Endothelial cell of umbilical vein (primary cell): ENCODE measurements around the gene HMBS. TPM values are rescaled to one million over a fixed set of nuclear protein-coding genes. Genes with fewer than 3 reads are reported as not detected.

Experiments
- BruUV-seq: library from RNA; stranded (reverse); fragments of 400-500 nt; replicated peaks from 2 replicates; lab custom pipeline; 2021; lab: Mats Ljungman, UMichigan
- CTCF ChIA-PET: fragments of 300-600, 350-600 bp; sonication (Branson Sonifier 250); formaldehyde crosslinking; loops from one replicate; lab custom pipeline; 2021; ENCODE audit warnings: antibody characterized with exemption, inconsistent platforms; lab: Charles Lee
- POLR2A ChIA-PET: fragments of 300-600, 350-600 bp; sonication (Branson Sonifier 250); formaldehyde crosslinking; loops from one replicate; lab custom pipeline; 2021; ENCODE audit warnings: antibody characterized with exemption, inconsistent platforms; lab: Charles Lee
- DNase-seq: peaks from one replicate; pipeline ENCODE4 v3.0.0-alpha.2; 2011; ENCODE audit warnings: low read depth, low spot score
- FAIRE-seq: peaks from 2 replicates; lab custom pipeline; 2011; peaks lifted over from hg19 to GRCh38; lab: Jason Lieb, UNC
- H2AFZ ChIP-seq: 2 replicates; pipeline ENCODE4 v1.6.0; 2012; ENCODE audit warnings: low read depth, low read length, control low read depth, inconsistent platforms
- H3K27ac ChIP-seq: 2 replicates; pipeline ENCODE4 v1.5.1; 2011; ENCODE audit warnings: low read depth, mild to moderate bottlenecking, control low read depth, low read length, moderate library complexity; ENCODE audit not compliant: insufficient read depth
- H3K27me3 ChIP-seq, 2 experiments: 2 replicates each; pipeline versions ENCODE4 v1.6.0 to v1.6.1; 2011; ENCODE audit warnings: low read length in 2 of 2, mixed read lengths in 1 of 2; ENCODE audit not compliant: control insufficient read depth in 2 of 2, insufficient read depth in 2 of 2
- H3K36me3 ChIP-seq, 2 experiments: 2 replicates in 1 of 2; 3 replicates in 1 of 2; pipeline ENCODE4 v1.5.1; 2011; ENCODE audit warnings: low read length in 2 of 2, mild to moderate bottlenecking in 1 of 2, moderate library complexity in 1 of 2; ENCODE audit not compliant: control insufficient read depth in 2 of 2, insufficient read depth in 2 of 2; ENCODE audit errors: extremely low read depth in 1 of 2
- H3K4me1 ChIP-seq: 3 replicates; pipeline ENCODE4 v1.5.1; 2011; ENCODE audit warnings: mild to moderate bottlenecking, low read length; ENCODE audit not compliant: control insufficient read depth, insufficient read depth; ENCODE audit errors: extremely low read depth
- H3K4me2 ChIP-seq: 2 replicates; pipeline ENCODE4 v1.6.1; 2011; ENCODE audit warnings: low read length, control low read depth, mixed read lengths; ENCODE audit not compliant: insufficient read depth
- H3K4me3 ChIP-seq, 3 experiments: fragments of 200-600 bp in 1 of 3; sonication (generic), shearing (Covaris generic) in 1 of 3; replicated peaks in 1 of 3; 2 replicates each; pipeline ENCODE4 v1.5.1; 2011 to 2016; ENCODE audit warnings: control low read depth in 3 of 3, low read length in 3 of 3, mild to moderate bottlenecking in 2 of 3, inconsistent platforms in 1 of 3, low read depth in 1 of 3, moderate library complexity in 1 of 3; ENCODE audit not compliant: insufficient read depth in 1 of 3
- H3K79me2 ChIP-seq: 2 replicates; pipeline ENCODE4 v1.6.0; 2012; ENCODE audit warnings: low read length, inconsistent platforms; ENCODE audit not compliant: control insufficient read depth, insufficient read depth
- H3K9ac ChIP-seq: replicated peaks from 2 replicates; pipeline ENCODE3; 2011; ENCODE audit warnings: low read length, control low read depth; ENCODE audit not compliant: insufficient read depth; ENCODE audit errors: extremely low read depth
- H3K9me1 ChIP-seq: replicated peaks from 3 replicates; pipeline ENCODE4 v1.6.0; 2011; ENCODE audit warnings: mild to moderate bottlenecking, low read length; ENCODE audit not compliant: control insufficient read depth, insufficient read depth; ENCODE audit errors: extremely low read depth
- H3K9me3 ChIP-seq: replicated peaks from 2 replicates; pipeline ENCODE4 v1.5.1; 2012; ENCODE audit warnings: low read length, inconsistent platforms; ENCODE audit not compliant: control insufficient read depth, insufficient read depth
- H4K20me1 ChIP-seq: replicated peaks from 2 replicates; pipeline ENCODE3; 2011; ENCODE audit warnings: mild to moderate bottlenecking, low read length; ENCODE audit not compliant: control insufficient read depth, insufficient read depth; ENCODE audit errors: extremely low read depth
- GATA2 ChIP-seq: IDR thresholded peaks from 2 replicates; pipeline ENCODE4 v1.7.0; 2011; ENCODE audit warnings: low read depth, mild to moderate bottlenecking, moderate library complexity, mixed read lengths, low read length; ENCODE audit not compliant: insufficient read length, insufficient read depth
- JUN ChIP-seq: IDR thresholded peaks from 2 replicates; pipeline ENCODE4 v1.6.1; 2011; ENCODE audit warnings: borderline replicate concordance, low read depth; ENCODE audit not compliant: insufficient read length, insufficient read depth
- POLR2A ChIP-seq: IDR thresholded peaks from 2 replicates; pipeline ENCODE4 v1.6.1; 2012; ENCODE audit warnings: low read depth, mild to moderate bottlenecking, control low read depth, low read length
- POLR2AphosphoS5 ChIP-seq: IDR thresholded peaks from 2 replicates; pipeline ENCODE4 v1.6.1; 2012; ENCODE audit warnings: low read depth, mild to moderate bottlenecking, control low read depth, low read length, moderate library complexity; ENCODE audit not compliant: insufficient read depth
- dilution Hi-C: fragments of 300-500 bp; cut with MboI; formaldehyde crosslinking; loops from one replicate; pipeline ENCODE4 v1.15.0; 2019; ENCODE audit warnings: low sequenced_read_pairs; ENCODE audit not compliant: extremely low pct_ligation_motif_present
- intact Hi-C: fragments of 100-400 bp; cut with micrococcal nuclease; formaldehyde crosslinking; loops from one replicate; pipeline ENCODE4 v1.10.0; 2022
- polyA plus RNA-seq, 4 experiments: library from polyadenylated mRNA; depleted of rRNA in 3 of 4; stranded (reverse) in 3 of 4; unstranded in 1 of 4; fragments of >200 nt; gene quantifications; 2 replicates each; pipeline versions ENCODE4 v1.2.1 to v1.2.3, GENCODE V29; 2011 to 2012; ENCODE audit warnings: missing spikeins in 1 of 4
- total RNA-seq: library from RNA; stranded (reverse); gene quantifications from 2 replicates; pipeline ENCODE4 v1.2.3, GENCODE V29; 2021
- TF ChIP-seq, protein P1 (sequence below): IDR thresholded peaks from 2 replicates; pipeline ENCODE4 v1.6.1; 2011; ENCODE audit not compliant: insufficient read depth, insufficient read length

Gene HMBS
- total and polyA plus RNA-seq, 2 donors (not counting 3 experiments of a cell fraction or from before 2014, with no cell fraction given): 13.5 to 24.8 TPM

DNA sequence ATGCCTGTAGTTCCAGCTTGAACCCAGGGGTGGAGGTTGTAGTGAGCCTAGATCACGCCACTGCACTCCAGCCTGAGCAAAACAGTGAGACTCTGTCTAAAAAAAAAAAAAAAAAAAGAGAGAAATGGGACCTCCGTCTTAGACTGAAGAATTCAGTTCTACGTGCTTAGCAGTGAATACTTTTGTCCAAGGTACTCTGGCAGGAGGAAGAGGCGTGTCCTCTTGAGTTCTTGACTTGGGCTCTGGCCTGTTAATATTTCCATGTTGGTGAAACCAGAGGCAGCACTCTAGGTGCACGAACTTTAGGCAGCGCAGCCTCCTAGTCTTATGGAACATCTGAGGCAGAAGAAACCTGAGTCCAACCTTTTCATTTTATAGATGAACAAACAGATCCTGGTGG, 2.4 kb downstream of the HMBS start:
- intact Hi-C loops: loop anchor here (5.0 kb wide), 1 partner anchor 175 kb away; no protein-coding TSS in a partner anchor
- TF ChIP-seq POLR2A (no peak), POLR2AphosphoS5 (no peak)
- no TSS peak for BruUV-seq
- Histone ChIP-seq H3K4me3 (no peak overlapping the region), H3K4me2 (no peak overlapping the region), H3K9me3 (no peaks in the 10 kb centered on the region), H3K4me1 (peaks cover 12% of the 10 kb centered on the region), H3K9ac (no peak overlapping the region), H4K20me1 (no peaks in the 10 kb centered on the region), H3K79me2 (peaks cover 7% of the 10 kb centered on the region), H3K9me1 (no peaks in the 10 kb centered on the region), H3K36me3 (peaks cover 0 to 2% of the 10 kb centered on the region in 2 experiments), H3K27ac (no peak overlapping the region), H2AFZ (no peak overlapping the region), H3K27me3 (no peaks in the 10 kb centered on the region)
- dilution Hi-C loops: no loop called here
- DNase-seq (no peak), FAIRE-seq (no peak)
- ChIA-PET CTCF (interaction anchor here (1.8 to 3.6 kb wide), 3 partner anchors 8 to 19 kb away, joined by 6 to 16 read pairs (median 13); partner anchors contain the start of gene VPS11), POLR2A (no interaction called here)

DNA sequence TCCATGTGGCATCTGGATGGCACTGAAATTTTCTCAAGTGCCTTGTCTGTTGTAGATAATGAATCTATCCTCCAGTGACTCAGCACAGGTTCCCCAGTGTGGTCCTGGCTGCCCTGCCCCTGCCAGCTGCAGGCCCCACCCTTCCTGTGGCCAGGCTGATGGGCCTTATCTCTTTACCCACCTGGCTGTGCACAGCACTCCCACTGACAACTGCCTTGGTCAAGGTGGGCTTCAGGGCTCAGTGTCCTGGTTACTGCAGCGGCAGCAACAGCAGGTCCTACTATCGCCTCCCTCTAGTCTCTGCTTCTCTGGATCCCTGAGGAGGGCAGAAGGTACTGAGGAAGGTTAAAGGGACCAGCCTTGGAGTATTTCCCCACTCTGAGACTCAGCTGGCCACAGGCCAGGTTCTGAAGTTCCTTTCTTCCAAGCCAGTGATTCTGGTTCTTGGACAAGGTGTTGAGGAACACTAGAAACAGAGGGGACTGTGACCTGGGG, 3.1 kb downstream of the HMBS start:
- Histone ChIP-seq H3K36me3 (no peaks in the 10 kb centered on the region), H2AFZ (no peak overlapping the region), H3K27me3 (no peaks in the 10 kb centered on the region), H3K4me2 (no peak overlapping the region), H3K9me1 (no peaks in the 10 kb centered on the region), H3K79me2 (peaks cover 14% of the 10 kb centered on the region), H3K4me1 (peaks cover 19% of the 10 kb centered on the region), H3K27ac (no peak overlapping the region), H4K20me1 (no peaks in the 10 kb centered on the region), H3K9ac (no peak overlapping the region), H3K9me3 (no peaks in the 10 kb centered on the region), H3K4me3 (no peak overlapping the region)
- POLR2A ChIA-PET: no interaction called here
- TF ChIP-seq, protein P1, sequence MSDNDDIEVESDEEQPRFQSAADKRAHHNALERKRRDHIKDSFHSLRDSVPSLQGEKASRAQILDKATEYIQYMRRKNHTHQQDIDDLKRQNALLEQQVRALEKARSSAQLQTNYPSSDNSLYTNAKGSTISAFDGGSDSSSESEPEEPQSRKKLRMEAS: no peak
- TF ChIP-seq GATA2: no peak
- no peak for TF ChIP-seq JUN
- no peak for TF ChIP-seq POLR2A
- DNase-seq (no peak), FAIRE-seq (no peak)
- BruUV-seq: no TSS peak
- intact Hi-C loops: loop anchor here (5.0 kb wide), 1 partner anchor 175 kb away; no protein-coding TSS in a partner anchor
- dilution Hi-C loops: no loop called here
- CTCF ChIA-PET: interaction anchor here (1.8 kb wide), 1 partner anchor 15 kb away, joined by 6 read pairs; no protein-coding TSS in a partner anchor
